HL-60 (cell line): Measurements from ENCODE around the gene ATXN7L1.
A peak's percentile ranks its signal among the peaks of the same experiment; 100 is the strongest.

Experiments
- DNase-seq, 2 experiments: peaks; one replicate each; pipeline ENCODE4 v3.0.0-alpha.2; 2010 to 2020; ENCODE audit warnings: low read depth in 1 of 2, low spot score in 1 of 2
- H3K27ac ChIP-seq: fragments of 250-450 bp; sonication (Bioruptor Pico); replicated peaks from 2 replicates; pipeline ENCODE4 v1.5.1; 2020; ENCODE audit warnings: mild to moderate bottlenecking, moderate library complexity
- H3K27me3 ChIP-seq: fragments of 250-450 bp; sonication (Bioruptor Pico); 2 replicates; pipeline ENCODE4 v1.5.1; 2021; ENCODE audit warnings: mild to moderate bottlenecking, moderate library complexity; ENCODE audit not compliant: insufficient read depth, poor library complexity, severe bottlenecking
- H3K4me3 ChIP-seq: replicated peaks from 2 replicates; pipeline ENCODE4 v1.5.1; 2011; ENCODE audit warnings: mild to moderate bottlenecking, control low read depth, low read length; ENCODE audit not compliant: insufficient read depth
- GABPA ChIP-seq: IDR thresholded peaks from 2 replicates; pipeline ENCODE4 v1.6.1; 2012; ENCODE audit warnings: low read depth
- POLR2AphosphoS5 ChIP-seq: IDR thresholded peaks from 2 replicates; pipeline ENCODE4 v1.6.1; 2012; ENCODE audit warnings: low read depth
- SPI1 ChIP-seq: IDR thresholded peaks from 2 replicates; pipeline ENCODE4 v1.6.1; 2012; ENCODE audit warnings: low read depth, mild to moderate bottlenecking, borderline replicate concordance
- TF ChIP-seq, protein P1 (sequence below): IDR thresholded peaks from 2 replicates; pipeline ENCODE4 v1.6.1; 2012; ENCODE audit warnings: low read depth; ENCODE audit not compliant: insufficient replicate concordance
- TF ChIP-seq, protein P2 (sequence below): IDR thresholded peaks from one replicate; pipeline ENCODE4 v1.5.1; 2011; ENCODE audit warnings: low read length, control low read depth, inconsistent platforms; ENCODE audit not compliant: insufficient read depth

Gene ATXN7L1

DNA sequence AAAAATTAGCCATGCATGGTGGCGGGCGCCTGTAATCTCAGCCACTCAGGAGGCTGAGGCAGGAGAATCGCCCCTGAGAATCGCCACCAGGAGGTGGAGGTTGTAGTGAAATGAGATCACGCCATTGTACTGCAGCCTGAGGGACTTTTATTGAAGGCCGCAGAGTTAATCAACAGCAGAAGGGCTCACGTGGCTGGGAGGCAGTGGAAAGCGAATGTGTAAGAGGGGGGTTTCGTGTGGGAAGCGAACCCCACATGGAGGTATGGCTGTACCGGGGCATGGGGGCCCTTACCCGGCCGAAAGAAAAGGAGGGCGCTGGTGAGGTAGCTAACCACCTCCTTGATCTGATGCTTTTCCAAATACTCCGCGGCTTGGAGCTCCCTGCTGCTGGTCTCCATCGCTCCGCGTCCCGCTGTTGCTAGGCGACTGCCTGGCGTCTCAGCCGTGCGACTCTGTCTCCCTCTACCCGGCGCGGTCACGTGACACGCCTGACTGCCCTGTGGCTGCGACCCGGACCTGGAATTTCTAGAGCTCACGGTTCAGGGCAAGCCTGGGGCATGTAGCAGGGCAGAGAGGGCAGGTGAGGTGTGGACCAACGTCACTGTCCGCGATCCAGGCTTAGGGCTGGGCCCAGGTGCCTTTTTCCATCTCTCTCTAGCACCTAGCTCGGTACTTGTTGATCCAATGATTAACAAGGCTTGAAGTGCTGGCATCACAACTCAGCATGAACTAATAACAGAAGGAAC is 295.2 kb downstream of the ATXN7L1 start, which contains the start of gene EFCAB10:
TSS of gene EFCAB10 (minus strand) at position 428 of the 746 bp plus-strand sequence. CDS start at position 398, 30 bp downstream.
- Histone ChIP-seq H3K27ac (no peak within 1 kb of the TSS), H3K4me3 (no peak within 1 kb of the TSS), H3K27me3 (no peaks in the 10 kb centered on the region)
- DNase-seq: peak in 1 of 2 experiments; percentile 55
- TF ChIP-seq POLR2AphosphoS5 (no peak), GABPA (no peak), SPI1 (no peak)
- TF ChIP-seq, protein P1, sequence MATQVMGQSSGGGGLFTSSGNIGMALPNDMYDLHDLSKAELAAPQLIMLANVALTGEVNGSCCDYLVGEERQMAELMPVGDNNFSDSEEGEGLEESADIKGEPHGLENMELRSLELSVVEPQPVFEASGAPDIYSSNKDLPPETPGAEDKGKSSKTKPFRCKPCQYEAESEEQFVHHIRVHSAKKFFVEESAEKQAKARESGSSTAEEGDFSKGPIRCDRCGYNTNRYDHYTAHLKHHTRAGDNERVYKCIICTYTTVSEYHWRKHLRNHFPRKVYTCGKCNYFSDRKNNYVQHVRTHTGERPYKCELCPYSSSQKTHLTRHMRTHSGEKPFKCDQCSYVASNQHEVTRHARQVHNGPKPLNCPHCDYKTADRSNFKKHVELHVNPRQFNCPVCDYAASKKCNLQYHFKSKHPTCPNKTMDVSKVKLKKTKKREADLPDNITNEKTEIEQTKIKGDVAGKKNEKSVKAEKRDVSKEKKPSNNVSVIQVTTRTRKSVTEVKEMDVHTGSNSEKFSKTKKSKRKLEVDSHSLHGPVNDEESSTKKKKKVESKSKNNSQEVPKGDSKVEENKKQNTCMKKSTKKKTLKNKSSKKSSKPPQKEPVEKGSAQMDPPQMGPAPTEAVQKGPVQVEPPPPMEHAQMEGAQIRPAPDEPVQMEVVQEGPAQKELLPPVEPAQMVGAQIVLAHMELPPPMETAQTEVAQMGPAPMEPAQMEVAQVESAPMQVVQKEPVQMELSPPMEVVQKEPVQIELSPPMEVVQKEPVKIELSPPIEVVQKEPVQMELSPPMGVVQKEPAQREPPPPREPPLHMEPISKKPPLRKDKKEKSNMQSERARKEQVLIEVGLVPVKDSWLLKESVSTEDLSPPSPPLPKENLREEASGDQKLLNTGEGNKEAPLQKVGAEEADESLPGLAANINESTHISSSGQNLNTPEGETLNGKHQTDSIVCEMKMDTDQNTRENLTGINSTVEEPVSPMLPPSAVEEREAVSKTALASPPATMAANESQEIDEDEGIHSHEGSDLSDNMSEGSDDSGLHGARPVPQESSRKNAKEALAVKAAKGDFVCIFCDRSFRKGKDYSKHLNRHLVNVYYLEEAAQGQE: no peak
- TF ChIP-seq, protein P2, sequence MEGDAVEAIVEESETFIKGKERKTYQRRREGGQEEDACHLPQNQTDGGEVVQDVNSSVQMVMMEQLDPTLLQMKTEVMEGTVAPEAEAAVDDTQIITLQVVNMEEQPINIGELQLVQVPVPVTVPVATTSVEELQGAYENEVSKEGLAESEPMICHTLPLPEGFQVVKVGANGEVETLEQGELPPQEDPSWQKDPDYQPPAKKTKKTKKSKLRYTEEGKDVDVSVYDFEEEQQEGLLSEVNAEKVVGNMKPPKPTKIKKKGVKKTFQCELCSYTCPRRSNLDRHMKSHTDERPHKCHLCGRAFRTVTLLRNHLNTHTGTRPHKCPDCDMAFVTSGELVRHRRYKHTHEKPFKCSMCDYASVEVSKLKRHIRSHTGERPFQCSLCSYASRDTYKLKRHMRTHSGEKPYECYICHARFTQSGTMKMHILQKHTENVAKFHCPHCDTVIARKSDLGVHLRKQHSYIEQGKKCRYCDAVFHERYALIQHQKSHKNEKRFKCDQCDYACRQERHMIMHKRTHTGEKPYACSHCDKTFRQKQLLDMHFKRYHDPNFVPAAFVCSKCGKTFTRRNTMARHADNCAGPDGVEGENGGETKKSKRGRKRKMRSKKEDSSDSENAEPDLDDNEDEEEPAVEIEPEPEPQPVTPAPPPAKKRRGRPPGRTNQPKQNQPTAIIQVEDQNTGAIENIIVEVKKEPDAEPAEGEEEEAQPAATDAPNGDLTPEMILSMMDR: no peak

- no peak overlapping the region for H3K27ac ChIP-seq
- H3K27me3 ChIP-seq: no peaks in the 10 kb centered on the region
- no peak for DNase-seq
- TF ChIP-seq SPI1 (no peak), GABPA (no peak)
- H3K4me3 ChIP-seq: no peak overlapping the region
These were observed 296.2 kb downstream of the ATXN7L1 start for GRCh38 chr7:105580022-105580740.

DNA sequence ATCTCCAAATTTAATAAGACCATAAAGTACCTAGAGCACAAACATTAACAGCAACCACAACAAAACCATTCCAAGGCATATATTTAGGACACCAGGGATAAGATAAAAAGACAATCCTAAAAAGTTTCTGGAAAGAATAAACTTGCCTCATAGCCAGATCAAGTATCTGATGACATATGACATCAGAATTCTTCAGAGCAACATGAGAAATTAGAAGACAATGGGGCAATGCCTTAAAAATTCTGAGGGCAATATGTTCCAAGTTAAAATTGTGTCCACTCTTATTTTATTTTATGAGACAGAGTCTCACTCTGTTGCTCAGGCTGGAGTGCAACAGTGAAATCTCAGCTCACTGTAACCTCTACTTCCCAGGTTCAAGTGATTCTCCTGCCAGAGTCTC is 297.9 kb downstream of the ATXN7L1 start:
- no peak for TF ChIP-seq GABPA
- TF ChIP-seq, protein P1: no peak
- no peak for TF ChIP-seq POLR2AphosphoS5
- TF ChIP-seq SPI1: no peak
- TF ChIP-seq, protein P2: no peak
- Histone ChIP-seq H3K27ac (no peak overlapping the region), H3K27me3 (no peaks in the 10 kb centered on the region), H3K4me3 (no peak overlapping the region)
- no peak for DNase-seq

- H3K4me3 ChIP-seq: no peak overlapping the region
- no peak overlapping the region for H3K27ac ChIP-seq
- TF ChIP-seq POLR2AphosphoS5 (no peak), GABPA (no peak), SPI1 (no peak)
- TF ChIP-seq, protein P1: no peak
- TF ChIP-seq, protein P2: no peak
- H3K27me3 ChIP-seq: no peaks in the 10 kb centered on the region
- no peak for DNase-seq
These were observed 299.1 kb downstream of the ATXN7L1 start for GRCh38 chr7:105577251-105577650.
